NCI-H526 treated with DMSO at 0.1 percent for 48 hours (cell line): ENCODE measurements around the gene FHIT.

Experiments
- DNase-seq: peaks from one replicate; lab custom pipeline; 2025; lab: John Stamatoyannopoulos, UW

Gene FHIT

DNA sequence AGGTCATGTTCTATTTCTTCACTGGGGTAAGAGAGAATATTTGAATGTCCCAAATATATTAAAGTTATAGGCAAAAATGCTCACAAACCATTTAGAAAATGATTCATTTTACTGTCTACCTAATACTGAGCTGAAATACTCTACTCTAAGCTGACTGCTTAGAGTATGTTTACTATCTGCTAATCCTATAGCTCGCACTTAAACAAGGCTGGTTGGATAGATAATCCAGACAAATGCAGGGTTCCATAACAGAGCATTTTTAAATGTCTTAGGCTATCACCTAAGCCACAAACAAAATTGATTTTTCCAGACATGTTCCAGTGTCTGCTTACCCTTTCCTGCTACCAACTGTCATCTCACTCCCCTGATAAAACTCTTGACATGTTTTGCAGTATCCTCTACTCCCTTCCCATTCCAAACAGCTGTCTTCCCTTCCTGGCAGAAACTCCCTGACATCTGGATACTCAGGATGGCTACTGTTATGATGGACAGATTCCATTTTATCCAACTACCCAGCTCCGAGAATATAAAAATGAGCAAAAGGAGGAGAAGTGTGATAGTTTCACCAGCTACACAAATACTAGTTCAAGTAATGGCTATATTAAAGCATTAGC, 1034.7 kb downstream of the FHIT start:
- no peak for DNase-seq

DNA sequence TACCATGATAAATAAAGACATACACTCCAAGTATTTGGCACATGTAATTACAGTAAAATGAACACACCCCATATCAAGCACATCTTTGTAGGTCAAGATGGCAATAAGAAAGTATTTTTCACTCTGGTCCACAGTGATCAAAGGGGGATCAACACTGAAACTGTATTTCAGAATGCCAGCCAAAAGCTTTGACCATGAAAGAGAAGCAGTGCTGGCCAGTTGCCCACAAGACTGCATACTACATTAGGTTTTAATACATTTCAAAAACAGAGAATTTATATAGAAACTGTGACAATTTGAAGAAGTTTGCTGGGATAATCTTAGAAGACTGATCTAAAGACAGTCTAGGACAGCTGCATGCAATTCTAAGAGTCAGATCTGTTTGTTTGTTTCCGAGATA, 1035.3 kb downstream of the FHIT start:
- DNase-seq: no peak

DNA sequence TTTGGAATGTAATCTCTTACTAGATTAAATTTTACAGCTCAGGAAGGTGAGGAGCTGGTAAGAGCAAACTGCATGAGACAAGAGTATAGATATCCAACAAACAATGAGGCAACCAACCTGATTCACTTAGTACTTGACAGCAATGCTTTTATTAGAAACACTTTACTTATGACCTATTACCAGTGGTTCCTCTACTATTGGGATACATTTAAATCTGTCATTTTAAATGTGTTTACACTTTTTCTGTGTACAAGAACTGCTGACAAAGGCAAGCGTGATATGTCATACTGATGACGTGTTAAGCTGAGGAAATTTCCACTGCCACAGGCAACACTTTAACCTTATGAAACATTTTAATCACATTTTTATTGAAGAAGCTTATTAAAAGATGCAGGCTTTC, 1043.3 kb downstream of the FHIT start:
- DNase-seq: no peak

DNA sequence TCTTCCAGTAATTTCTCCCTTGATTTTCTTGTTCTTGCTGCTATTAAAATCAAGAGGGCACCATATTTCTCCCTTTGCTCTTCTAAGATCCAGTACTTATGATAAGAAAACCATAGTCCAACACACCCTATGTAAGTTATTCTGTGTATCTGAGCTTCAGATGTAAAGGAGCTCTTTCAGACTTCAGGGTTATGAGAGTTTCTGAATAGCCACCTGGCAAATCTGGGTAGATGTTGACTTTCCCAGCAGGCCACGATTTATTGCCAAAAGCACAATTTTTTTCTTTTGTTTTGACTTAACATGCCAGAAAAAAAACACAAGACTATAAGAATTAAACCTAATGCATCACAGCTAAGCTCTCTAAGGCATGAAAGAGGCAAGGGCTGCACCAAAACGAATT, 1045.0 kb downstream of the FHIT start:
- DNase-seq: no peak

DNA sequence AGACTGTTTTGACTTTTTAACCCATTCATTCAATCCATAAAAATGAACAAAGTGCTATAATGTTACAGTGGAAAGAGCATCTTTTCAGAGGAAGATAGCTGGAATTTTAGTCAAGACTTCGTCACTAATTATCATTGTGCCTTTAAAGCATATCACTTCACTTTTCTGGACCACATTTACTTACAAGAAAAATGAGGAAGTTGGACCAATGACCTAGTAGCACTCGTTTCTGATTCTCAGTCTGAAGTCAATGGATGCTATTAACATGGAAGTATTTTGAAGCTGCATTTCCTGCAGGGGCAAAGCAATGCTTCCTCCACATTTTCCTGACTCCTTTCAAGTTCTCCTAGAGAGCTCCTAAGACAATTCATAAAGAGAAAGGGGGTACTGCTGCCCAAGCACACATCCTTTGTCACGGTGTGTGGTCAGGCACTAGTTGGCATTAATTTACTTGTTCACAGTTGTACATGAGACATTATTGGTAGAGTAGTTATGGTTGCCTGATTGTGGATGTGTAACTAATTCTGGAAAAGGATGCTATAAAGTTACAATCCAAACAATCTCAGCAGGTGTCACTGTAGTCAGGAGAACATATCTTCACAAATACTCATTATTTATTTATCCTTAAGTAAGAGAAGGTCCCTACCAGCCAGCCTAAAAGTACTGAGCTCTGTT, 1049.1 kb downstream of the FHIT start:
- DNase-seq: peak; percentile 0

DNA sequence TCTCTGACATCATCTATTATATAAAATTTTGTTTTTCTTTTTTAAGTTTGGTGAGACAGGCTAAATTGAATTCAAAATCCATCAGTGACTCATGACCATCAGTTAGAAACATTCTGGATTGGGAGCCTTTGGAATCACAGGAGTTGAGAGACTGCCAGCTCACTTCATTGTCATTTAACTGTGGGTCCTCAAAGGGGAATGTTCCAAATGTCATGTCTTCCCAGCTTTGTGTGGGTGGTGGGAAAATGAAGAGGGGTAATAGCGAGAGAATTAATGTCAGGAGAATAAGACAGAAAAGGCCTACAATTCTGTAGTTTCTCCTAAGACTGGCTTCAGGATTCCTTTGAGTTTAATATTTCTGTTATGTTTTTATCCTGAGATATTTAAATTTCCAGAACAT, 1051.9 kb downstream of the FHIT start:
- no peak for DNase-seq

DNA sequence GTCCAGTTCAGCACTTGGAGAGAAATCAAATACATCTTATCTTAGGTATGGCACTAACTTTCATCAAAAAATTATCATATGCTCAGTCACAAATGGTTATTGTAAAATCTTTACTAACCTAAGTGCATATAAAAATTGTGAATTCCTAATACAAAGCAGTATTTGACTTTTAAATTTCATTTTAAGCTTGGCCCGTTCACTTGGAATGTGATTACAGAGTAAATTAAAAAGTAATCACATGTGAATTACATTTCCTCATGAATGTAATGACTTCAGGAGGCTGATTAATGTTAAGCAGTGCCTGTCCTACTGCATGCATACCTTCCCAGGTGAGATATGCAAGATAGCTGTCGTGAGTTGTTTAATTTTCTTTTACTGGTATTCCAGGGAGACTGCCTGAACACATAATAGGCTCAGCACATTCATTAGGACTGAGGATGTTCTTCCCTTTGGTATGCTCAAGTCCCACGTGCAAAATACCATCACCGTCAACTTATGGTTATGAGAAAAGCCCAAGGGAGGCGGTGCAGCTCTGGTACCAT, 1053.0 kb downstream of the FHIT start:
- no peak for DNase-seq

DNA sequence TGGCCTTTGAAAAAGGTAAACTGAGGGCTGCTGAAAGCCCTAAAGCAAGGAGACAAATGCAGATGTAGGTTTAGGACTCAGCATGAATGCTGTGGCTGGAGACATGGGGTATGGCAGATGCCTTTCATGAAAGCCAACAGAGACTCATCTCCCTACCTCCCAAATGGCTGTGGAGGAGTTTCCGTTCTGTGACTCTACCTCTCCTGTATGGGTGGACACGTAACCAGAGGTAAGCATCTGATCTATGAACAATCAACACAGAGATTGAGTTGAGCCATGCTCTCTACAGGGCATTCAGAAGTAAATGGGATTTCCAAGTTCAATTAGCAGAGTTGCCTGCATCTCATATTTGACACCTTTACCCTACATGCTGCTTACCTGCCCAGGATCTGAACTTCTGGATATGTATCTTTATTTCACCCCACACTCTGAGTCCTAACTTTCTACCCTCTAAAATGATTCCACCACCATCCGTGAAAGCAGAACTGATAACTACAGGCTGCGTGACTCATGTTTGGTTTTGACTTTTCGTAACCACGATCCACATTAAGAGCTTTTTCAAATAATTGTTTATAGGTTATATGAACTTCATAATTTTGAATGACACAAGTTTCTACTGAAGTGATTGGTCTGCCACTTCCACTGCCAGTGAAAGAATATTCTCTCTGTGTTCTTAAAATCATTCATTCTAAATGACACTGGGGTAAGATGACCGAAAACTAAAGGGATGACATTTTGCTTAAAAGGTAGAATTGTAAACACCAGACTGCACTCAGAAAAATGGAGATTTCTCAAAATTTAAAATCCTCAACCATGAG, 1058.7 kb downstream of the FHIT start:
- no peak for DNase-seq

DNA sequence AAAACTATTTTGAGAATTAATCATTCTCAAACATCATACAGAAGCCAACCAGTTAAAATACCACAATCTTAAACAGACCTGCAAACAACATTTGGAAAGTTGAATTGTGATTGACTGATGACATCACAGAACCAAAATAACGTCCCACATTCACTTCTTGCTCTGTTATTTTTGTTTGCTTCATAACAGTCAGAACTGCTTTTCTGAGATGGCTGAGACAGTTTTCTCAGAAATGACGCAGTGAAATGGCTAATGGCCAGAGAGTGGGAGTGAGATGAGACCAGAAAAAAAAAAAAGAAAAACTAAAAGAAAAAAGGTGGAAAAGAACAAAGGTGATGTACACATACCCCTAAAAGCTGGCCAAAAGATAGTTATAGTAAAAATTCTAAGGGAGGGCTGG, 1061.2 kb downstream of the FHIT start:
- no peak for DNase-seq

DNA sequence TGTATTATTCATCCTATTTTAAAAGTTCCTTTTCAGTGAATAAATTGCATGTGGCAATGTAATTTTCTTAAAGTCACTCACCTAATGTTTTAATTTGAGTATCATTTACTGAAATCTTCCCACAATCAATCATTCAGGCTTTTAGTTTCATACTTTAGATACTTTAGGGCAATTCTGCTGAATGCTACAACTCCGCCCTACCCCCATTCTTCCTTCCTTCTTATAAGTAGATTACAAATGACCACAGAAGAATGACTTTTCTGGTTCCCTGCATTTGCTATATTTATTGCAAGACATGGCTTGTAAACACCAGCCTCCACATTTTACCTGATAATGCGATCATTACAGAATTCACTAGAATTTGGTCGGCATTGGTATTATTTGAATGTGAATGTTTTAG, 1061.9 kb downstream of the FHIT start:
- no peak for DNase-seq

DNA sequence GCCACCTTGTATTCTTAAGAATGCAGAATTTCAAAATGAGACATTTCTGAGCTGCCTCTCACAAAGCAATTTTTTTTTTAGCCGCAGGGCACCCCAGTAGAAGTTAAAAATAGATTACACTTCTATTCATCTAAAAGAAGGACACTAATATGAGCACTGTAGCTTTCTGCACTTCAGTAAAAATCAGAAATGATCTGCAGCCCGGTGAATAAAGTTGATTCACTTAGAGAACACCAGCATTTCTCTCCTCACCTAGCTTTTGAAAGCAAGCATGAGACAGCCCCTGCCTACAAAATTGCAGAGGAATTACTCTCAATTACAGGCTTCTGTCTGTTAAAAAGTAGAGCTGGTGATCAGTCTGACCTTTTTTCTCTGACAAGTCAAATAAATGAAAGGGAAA, 1062.4 kb downstream of the FHIT start:
- no peak for DNase-seq

DNA sequence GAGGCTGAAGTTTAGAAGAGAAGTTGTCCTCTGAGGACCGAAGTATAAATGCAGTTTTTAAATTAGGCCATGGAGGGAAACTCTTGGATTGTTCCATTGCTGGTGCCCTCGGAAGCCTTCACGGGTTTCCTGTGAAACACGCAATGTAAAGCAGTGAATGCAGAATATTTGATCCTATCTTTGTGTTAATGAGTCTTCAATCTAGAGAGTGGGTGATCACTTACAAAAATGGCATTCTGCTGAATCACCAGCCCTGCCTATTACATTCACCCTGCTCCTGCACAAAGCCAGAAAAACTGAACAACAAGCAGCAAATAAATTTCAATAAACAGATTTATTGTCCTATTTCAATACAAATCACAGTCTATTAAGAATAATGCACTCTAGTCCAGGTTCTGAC, 1063.9 kb downstream of the FHIT start:
- no peak for DNase-seq

DNA sequence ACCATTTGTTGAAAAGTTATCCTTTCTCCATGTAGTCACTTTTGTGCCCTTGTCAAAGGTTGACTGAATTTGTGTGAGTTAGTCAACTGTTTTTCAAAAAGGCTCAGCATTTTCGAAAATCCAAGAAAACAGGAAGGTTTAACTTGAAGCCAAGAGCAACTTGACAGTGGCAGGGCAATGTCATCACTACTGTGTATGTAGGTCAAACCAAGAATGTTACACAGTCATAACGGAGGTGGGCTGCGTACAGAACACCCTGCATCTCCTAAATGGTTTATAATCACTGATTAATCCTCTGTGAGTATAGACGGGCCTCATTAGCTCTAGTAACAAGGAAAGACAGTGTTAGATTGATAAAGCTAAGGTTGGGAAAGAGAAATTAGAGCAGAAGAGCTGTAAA, 1064.9 kb downstream of the FHIT start:
- DNase-seq: no peak

DNA sequence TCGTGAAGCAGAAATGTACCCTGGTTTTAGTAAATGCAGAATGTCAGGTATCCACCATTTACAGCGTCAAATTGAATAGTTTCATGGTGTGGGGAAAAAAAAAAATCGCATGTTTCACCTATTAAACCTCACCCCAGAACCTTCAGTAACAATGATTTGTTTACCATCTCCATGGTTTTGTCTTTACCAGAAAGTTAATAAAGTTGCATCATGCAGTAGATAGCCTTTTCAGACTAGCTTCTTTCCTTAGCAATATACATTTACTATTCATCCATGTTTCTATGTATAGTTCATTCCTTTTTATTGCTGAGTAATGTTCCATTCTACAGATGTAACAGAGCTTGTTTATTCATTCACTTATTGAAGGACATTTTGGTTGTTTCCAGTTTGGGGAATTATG, 1066.1 kb downstream of the FHIT start:
- no peak for DNase-seq

DNA sequence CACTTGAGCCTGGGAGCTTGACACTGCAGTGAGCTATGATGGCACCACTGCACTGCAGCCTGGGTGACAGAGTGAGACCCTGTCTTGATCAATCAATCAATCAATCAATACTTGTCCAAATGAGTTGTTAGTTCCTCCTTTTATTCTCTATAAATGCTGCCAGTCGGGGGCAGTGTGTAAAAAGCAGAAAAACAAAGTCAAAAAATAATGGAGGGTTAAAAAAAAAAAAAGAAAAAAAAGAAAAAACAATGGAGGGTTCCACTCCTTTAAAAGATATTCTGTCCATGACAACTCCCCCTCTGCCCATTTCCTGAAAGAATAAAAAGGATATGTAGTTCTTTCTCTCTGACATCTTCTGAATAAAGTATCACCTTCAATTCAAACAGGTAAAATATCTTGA, 1068.6 kb downstream of the FHIT start:
- DNase-seq: no peak

DNA sequence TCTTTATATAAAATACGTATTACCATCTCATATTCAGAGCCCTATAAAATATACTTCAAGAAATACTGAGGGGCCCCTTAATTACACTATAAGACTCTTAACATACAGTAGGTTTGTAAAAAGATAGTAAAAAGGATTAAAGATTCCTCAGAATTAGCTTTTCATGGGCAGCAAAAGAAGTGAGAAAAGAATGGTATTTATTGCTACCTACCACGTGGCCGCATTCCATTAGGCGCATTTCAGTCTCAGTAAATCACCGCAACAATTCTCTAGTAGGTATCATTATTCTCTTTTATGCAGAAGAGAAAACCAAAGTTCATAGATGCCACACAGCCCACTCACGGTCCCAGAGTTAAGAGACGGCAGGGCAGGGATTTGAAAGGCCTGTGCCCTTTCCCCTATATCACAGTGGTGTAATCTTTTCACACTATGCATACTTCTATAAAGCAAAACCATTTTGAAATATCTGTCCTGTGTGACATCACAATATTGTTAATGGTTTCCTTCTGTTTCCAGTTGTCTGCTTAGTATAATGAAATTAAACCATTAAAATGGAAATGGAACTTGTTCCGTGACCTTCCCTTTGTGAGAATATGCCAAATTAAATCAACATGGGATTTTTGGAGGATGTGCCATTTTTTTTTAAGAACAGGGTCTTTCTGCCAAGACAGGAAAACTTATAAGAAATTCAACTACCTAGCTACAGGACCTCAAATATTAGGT, 1072.2 kb downstream of the FHIT start:
- no peak for DNase-seq

DNA sequence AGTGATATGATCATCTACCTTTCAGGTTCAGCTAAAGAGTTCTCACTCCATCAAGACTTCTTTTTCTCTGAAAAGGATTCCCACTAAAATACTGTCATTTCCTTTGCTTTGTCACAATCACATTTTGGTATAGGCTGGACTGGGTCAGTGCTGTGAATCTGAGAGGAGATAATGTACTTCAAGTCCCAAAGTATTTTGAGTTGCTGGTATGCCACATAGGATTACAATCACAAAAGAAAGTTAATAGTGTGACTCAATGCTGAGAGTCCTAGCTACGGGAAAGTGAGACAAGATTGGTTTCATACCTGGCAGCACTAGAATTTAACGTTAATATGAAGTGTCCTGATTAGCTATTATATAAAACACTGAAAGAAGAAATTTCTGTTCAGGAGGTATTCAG, 1073.5 kb downstream of the FHIT start:
- DNase-seq: no peak

DNA sequence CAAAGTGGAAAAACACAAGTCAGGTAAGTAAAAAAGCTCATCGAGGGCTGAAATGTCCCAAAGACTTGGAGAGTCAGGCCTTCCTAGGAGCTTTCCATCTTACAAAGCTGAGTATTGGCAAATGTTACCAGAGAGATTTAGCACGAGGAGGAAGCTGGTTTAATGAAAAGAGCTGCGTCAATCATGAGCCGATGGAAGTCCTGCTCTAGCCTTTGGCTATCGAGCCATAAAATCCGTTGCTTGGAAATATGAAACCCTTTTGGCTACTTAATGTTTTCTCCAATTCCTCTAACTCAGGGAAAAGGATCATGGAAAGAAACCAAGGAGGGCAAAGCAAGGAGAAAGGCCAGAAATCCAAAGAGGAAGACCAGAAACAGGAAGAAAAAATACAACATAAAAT, 1074.6 kb downstream of the FHIT start:
- no peak for DNase-seq

DNA sequence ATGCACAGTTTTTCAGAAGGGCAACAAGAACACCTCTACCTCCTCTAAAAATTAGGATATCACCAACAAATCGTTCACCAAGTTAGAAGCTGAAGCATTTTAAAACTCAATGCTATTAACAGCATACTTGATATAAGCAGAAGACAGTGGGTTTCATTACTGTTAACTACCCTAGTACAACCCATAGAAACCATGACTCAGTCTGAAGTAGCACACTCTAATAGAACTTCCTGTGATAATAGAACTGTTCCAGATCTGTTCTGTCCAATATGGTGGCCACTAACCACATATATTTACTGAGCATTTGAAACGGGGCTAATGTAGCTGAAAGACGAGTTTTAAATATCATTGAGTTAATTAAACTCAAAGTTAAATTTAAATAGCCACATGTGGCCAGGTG, 1075.6 kb downstream of the FHIT start:
- no peak for DNase-seq

DNA sequence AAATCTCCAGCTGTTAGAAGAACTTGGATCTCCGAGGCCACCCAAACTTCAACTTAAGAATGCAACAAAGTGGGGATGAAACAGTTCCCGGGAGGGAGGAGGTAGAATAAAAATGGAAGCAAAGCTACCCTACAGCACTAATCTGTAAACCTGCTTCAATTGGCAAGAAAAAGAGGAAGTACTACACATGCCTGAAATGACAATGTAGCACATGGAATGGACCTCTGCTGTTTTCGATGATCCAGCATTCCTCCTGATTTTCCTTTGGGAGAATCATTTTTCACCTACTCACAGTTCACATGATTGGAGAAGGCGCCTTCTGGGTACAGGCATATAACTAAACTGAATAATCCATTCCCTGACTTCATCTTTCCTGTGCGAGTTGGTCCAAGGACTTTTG, 1081.5 kb downstream of the FHIT start:
- DNase-seq: no peak

DNA sequence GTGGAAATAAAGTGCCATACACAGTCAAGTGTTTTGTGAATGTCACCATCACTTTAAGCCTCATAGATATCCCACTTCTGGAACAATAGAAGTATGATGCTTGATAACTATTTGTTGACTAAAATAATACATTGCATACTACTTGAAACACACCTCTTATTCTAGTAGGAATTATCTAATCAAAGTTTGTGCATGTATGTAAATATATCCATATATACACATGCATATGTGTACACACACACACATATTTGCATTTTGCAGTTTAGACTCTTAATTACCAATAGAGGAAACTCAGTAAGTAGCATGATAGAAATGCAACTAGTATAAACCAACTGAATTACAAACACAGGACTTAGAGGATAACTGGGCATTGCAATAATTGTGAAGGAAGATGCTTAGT, 1084.1 kb downstream of the FHIT start:
- DNase-seq: no peak
